T-helper 22 cell (primary cell): Measurements from ENCODE around the gene EDEM1.
"Not testable (repeated sequence)": the region's sequence is repeated elsewhere in the genome, so short reads cannot be mapped to it uniquely, and the experiment has no call there.

Experiments used
- DNase-seq: peaks from one replicate; pipeline ENCODE4 v3.0.0-alpha.2; 2020; ENCODE audit warnings: low read depth

EDEM1 gene

DNA sequence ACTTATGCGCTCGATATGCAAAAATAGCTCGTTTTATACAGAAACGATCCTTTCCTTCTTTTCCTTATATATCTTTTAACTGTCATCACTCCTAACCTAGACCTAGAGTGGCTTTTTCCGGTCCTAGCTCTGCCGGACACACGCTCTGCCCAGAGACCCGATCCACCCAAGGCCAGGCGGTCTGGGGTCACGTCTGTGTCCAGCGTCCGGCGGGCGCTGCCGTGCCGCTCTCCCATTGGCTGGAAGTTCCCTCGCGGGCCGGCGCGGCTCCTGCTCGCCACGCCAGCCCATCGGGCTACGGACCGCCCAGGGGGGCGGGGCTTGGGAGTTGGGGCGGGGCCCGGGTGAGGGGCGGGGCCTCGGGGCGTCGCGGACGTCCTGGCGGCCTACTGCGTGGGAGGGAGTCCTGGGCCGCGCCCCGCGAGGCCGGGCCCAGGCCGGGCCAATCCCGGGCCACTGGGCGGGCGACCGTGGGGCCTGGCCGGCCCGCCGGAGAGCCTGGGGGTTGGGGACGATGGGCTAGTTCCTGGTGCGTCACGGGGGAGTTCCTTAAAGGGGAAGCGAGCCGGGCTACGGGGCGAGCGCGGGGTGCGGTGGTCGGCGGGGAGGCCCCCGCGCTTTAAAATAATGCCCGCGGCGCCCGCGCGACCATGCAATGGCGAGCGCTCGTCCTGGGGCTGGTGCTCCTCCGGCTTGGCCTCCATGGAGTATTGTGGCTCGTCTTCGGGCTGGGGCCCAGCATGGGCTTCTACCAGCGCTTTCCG is at the start of gene EDEM1:
EDEM1 (plus strand) TSS at position 552 of the 764 bp plus-strand sequence; CDS start at position 651, 99 bp downstream.
- DNase-seq: peak; percentile 87

DNA sequence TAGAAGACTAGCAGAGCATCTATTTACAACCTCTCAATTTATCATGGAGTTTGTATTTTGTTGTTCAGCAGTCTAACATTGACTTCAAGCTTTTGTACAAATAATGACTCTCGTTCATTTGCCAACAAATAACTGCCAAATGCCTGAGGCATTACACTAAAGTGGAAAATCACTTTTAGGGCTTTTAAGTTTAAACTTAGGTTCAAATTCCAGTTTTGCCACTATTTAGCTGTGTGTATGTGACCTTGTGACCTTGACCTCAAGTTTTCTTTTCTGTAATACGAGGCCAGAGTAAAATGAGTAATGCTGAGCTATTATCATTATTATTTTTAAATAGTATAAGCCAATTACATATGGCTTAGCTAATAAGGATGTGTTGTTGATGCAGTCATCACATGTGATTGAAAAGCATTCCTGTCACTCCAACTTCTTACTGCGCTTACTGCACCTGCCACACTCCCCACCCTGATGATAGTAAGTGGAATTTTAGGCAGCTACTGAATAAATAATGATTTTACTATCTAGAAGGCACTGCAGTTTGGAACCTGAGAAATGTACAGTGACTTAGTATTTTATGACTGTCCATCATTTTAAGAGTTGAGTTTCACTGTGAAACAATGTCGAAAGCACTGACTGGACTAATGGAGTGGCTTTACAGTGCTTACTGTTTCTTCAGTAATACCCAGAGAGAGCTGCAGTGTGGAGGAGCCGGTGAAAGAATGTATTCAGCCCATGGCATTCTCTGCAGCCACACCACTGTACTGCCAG is 49.1 kb upstream of the EDEM1 start:
- no peak for DNase-seq

DNA sequence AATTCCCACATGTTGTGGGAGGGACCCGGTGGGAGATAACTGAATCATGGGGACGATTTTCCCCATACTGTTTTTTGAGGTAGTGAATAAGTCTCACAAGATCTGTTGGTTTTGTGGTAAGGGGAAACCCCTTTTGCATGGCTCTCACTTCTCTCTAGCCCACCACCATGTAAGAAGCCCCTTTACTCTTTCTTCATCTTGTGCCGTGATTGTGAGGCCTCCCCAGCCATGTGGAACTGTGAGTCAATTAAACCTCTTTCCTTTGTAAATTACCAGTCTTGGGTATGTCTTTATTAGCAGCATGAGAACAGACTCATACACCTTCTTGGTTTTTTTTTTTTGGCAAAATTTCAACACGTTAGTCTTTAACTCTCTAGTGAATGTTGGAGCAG is 47.3 kb upstream of the EDEM1 start:
- DNase-seq: no peak

DNA sequence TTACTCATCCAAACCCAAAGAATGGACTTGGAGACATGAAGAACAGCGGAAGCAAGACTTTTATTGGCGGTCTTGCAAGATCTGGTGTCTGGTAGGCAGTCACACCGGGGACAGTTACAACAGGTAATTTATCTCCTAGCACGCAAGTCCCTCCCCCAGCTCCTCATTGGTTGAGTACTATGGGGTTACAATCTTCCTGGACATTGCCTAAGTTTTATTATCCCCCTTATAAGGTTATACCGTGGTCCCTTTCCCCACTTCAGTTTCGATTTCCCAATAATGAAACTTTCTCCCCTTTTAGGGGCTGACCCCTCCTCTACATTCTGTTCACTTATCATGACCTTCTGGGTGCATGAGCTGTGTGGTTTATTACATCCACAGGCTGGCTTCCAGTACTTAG is 46.7 kb upstream of the EDEM1 start:
- no peak for DNase-seq

DNA sequence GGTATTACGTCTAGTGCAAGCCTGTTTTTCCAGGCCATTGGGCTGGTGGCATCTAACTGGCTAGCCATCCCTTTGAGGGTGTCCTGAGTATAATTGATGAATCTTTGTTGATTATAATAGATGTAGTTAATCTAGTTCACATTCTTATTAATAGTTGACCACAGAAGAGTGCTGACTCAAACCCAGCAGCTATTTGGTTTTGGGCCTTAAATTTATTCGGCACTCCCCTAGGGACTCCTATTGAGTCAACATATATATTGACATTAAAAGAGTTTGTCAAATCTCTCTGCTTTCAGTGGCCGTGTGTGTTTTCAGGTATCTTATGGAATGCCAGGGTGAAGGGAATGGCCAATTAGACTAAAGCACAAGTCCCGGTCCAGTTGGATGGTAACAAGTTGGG is 45.7 kb upstream of the EDEM1 start:
- DNase-seq: no peak

DNA sequence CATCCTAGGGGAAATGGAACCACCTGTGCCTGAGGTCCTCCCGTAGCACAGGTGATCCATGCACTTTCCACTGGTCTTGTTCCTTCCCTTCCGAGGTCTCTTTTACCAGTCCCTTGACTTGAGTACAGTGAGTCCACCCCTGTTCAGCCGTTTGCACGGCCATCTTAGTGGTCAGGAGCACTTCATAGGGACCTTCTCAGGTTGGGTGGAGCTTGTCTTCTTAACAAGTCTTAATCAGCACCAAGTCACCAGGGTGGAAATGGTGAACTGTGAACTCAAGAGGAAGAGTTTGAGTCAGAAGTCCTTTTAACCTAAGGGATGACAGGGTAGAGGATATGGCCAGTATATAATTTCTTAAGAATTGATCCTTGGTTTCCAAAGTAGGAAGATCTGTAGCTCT is 44.0 kb upstream of the EDEM1 start:
- DNase-seq: no peak

DNA sequence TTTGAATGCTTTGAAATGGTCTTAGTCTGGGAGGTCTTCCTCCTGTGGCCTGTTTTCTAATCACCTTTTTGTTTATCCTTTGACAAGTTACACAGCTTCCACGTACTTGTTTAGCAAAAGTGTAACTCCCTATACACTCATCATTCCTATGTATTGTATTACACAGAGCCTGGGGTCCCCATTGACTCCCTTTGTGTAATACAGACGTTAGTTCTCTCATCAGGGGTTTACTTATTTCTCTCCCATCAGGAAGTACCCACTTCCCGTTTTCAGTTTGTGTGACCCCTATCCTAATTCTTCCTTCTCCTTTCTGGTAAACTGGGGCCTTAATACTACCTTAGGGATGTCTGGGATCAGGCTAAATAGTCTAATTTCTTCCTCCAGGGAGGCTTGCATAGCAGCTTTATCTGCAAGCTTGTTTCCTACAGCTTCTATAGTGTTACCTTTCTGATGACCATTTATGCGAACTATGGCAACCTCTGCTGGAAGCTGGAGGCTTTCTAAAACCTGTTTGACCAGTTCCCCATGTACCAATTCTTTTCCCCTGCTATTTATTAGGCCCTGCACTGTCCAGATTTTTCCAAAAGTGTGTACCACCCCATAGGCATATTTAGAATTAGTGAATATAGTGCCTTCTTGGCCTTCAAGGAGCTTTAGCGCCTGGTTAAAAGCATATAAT is 43.1 kb upstream of the EDEM1 start:
- no peak for DNase-seq

DNA sequence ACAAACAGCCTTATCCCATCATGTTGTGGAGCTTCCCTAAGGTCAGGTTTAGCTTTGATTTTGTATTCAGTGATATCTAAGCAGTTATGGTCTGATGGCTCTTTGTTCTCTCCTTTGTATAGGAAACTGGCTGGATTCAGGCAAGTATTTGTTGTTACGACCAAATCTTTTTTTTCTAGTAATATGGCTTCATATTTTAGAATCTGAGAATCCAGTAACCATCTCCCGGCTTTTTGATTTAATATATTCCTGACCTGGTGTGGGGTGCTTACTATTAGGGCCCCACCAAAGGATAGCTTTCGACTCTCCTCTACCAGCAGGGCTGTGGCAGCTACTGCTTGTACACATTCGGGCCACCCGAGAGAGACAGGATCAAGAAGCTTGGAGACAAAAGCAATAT is 42.4 kb upstream of the EDEM1 start:
- DNase-seq: no peak

DNA sequence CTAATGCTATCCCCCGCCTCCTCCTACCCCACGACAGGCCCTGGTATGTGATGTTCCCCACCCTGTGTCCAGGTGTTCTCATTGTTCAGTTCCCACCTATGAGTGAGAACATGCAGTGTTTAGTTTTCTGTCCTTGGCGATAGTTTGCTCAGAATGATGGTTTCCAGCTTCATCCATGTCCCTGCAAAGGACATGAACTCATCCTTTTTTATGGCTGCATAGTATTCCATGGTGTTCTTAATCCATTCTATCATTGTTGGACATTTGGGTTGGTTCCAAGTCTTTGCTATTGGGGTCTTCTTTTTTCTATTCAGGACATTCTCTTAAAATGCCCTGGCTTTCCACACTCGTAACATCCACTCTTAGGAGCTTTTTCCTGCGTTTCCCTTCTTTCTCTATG is 40.4 kb upstream of the EDEM1 start:
- DNase-seq: not testable (repeated sequence)

DNA sequence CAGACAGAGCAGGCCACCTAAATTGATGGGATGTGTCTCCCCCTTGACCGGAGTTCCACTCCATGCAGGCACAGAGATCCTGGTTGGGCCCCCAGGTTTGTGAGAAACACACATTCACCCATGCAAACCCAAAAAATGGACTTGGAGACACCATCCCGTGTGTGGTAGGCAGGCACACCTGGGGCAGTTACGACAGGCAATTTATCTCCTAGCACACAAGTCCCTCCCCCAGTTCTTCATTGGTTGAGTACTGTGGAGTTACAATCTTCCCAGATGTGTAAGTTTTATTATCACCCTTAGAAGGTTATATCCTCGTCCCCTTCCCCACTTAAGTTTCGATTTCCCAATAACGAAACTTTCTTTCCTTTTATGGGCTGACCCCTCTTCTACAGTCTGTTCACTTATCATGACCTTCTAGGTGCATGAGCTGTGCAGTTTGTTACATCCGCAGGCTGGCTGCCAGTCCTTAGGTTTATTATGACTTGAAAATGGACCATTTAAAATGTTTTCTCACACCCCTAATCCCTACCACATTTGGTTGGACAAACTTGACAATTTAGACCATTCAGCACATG is 38.1 kb upstream of the EDEM1 start:
- no peak for DNase-seq

DNA sequence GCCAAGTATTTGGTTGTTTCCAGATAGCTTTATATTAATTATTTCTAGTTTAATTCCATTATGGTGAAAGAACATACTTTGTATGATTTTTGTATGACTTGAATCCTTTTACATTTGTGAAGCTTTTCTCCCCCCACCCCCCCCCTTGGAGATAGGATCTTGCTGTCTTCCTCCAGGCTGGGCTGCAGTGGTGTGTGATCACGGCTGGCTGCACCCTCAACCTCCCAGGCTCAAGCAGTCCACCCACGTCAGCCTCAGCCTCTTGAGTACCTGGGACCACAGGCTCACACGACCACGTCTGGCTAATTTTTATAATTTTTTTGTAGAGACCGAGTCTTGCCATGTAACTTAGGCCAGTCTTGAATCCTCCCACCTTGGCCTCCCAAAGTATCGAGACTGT is 35.9 kb upstream of the EDEM1 start:
- no peak for DNase-seq

DNA sequence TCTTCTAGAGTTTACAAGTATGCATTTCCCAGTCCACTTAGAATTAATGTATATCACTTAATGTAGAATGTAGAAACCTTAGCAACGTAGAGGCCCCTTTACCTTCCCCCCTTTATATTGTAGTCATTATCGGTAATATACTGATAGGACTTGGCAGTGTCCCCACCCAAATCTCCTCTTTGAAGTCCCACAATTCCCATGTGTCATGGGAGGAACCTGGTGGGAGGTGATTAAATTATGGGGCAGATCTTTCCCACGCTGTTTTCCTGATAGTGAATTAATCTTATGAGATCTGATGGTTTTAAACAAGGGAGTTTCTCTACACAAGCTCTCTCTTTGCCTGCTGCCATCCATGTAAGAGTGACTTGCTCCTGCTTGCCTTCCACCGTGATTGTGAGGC is 34.4 kb upstream of the EDEM1 start:
- no peak for DNase-seq

DNA sequence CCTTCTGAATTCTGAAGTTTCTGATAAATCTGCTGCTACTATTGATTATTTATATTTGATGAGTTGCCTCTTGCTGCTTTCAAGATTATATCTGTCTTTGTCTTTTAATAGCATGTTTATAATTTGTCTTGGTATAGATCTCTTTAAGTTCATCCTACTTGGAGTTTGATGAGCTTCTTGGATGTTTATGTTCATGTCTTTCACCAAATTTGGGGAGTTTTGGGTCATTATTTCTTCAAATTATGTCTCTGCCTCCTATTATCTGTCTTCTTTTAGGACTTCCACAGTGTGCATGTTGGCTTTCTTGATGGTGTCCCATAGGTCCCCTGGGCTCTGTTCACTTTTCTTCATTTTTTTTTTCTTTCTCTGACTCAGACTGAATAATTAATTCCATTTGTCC is 32.3 kb upstream of the EDEM1 start:
- no peak for DNase-seq

DNA sequence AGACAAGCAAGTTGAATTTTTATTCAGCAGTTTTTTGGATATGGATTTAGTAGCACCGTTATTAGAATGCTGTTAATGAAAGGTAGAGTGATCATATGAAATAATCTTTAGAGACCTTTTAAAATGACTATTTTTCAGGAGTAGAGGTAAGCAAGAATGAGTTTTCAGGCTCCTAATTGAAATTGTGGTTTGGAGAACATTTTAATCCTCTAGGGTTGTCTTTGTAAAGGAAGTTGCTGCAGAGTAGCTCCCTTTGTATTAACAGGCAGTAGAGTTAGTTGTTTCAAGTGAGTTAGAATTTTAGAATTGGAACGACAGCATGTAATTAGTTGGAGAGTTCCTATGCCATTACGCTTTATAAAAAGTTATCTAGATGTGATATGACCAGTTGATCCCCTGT is 27.2 kb upstream of the EDEM1 start:
- no peak for DNase-seq

DNA sequence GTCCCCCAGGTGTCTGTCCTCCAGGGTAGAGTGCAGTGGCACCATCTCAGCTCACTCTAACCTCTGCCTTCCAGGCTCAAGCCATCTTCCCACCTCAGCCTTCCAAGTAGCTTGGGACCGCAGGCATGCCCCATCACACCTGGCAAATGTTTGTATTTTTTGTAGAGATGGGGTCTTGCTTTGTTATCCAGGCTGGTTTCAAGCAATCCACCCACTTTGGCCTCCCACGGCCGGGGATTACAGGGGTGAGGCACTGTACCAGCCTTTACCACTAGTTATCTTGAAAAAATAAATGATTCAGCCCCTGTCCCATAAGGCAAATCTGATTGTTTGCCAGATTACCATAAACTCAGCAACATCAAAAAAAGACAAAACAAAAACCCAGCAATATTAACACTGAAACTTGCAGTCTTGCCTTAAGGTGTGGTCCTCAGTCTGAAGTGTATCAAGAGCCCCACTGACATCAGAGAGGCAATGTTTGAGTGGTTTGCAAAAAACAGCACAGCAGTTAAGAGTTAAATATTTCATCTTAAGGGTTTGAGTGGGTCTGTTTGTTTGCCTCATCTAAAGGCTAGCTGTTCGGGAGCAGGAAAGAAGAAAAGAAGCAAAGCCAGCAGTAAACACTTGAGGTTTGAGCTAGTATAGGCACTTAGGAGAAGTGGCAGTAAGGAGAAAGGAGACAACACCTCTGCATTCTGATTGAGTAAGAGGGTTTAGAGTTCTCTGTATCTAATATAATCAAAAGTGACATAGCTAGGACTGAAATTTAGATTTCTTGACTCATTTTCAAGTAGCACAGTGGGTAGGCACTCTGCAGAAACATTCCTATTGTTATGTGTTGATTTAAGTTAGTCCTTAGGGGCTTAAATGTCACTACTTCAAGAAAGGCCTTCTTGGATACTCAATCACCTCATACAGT is 26.3 kb upstream of the EDEM1 start:
- no peak for DNase-seq

DNA sequence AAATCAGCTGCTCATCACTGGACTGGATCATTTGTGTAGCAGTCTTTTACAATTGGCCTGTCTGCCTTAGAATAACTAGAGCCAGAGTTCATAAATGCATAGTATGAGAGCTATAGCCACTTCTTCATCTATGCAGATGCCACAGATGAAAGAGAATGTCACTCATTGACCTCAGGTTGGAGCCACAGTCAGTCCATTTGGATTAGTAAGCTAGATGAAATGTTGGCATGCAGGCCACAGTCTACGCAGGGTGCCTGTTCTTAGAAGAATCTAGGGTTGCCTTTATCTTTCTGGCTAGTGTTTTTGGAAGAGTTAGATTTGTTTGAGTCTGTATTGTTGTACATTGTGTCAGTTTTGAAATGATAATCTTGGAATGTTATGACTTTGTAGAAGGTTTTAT is 25.4 kb upstream of the EDEM1 start:
- DNase-seq: no peak

DNA sequence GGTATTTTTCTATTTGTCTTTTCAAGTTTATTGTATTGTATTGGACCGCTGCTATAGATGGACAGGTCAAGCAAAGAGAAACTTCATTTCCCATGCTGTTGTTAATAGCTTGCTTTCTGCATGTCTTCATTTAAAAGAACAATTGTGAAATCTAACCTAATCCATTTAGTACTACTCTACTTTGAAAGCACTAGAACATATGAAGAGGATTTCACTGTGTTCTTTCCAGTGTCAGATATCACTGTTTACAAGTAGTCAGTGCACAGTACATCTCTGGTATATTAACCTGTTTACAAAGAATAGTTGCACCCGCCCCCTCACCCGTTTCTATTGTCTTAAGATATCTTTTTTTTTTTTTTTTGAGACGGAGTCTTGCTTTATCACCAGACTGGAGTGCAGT is 21.8 kb upstream of the EDEM1 start:
- no peak for DNase-seq

DNA sequence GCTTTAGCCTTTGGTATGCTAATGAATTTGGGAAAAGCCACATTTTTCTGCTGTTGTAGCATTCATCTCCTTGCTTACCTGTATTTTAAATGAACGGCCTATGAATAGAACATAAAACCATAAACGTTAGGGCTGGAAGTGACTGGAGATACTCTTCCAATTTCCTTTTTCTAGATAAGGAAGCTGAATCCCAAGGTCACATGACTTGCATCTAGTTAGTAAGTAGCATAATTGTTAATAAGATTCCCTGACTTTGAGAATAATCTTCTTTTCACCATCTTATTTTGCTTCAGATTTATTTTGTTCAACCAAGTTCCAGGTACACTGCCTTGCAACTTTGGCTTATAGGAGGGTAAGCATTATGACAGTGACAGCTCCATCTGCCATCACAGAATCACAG is 20.7 kb upstream of the EDEM1 start:
- DNase-seq: no peak

DNA sequence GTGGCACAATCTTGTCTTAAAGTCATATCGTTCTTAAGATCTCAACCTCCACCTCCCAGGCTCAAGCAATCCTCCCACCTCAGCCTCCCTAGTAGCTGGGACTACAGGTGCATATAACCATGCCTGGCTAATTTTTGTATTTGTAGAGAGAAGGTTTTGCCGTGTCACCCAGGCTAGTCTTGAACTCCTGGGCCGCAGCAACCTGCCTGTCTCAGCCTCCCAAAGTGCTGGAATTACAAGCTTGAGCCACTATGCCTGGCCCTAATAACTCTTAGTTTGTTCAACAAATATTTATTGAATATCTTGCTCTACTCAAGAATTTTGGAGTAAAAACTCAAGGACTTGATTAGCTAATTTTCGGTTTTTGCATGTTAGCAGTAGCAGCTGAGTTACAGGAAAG is 19.4 kb upstream of the EDEM1 start:
- DNase-seq: no peak

DNA sequence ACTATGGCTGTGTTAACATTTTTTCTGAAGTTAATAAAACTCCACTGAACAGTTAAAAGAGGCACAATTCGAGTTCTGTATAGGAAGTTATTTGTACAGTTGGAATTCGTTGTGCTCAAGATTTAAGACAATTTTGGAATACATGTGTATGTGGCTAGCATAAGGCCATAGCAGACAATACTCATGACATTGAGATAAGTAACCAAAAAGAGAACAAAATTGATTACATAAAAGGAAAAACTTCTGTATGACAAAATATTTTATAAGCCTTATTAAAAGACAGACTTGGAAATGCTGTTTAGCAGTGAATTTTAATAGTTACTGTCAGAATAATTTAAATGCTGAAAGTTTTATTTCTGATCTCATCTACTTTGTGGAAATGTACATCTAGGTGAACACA is 17.7 kb upstream of the EDEM1 start:
- DNase-seq: no peak

DNA sequence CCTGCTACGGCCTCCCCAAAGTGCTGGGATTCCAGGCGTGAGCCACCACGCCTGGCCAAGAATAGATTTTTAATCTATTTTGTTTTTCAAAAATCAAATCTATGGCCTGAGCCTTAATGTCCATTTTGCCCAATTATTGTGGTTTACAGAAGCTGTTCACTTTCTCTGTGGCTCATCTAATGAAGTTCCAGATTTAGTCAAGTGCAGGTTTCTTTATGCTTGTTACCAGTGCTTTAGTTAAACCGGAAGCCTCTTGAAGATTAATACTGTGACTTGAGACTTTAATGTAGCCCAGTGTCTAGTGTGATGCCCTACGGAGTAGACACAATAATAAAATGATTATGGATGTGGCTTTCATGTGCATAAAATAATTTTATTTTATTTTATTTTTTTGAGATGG is 16.5 kb upstream of the EDEM1 start:
- no peak for DNase-seq

DNA sequence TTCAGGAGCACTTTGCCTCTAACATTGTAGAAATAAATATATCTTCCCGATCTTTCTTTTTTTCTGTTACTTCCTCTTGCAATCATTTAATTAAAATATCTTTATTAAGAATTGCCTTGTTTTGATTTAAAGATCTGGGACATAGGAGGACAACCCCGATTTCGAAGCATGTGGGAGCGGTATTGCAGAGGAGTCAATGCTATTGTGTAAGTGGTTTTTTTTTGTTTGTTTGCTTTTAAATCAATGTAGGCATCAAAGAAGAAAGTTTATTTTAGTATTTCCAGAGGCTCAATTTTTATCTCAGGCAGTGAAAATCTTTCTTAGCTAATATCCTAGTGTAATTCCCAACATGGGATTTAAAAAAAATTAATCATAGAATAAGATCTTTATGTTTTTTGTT is 15.5 kb upstream of the EDEM1 start:
- no peak for DNase-seq
